HG03442 (cell line): ENCODE data around the gene SGK2.

Experiments
- ATAC-seq: cut with Tn5 transposase; IDR thresholded peaks from one replicate; pipeline ENCODE4 v1.9.1; 2021; ENCODE audit warnings: mild to moderate bottlenecking, moderate library complexity; ENCODE audit not compliant: unreplicated experiment

SGK2 gene

GRCh38 chr20:43535370-43536004 lies 23.3 kb upstream of the SGK2 start:
- ATAC-seq: no peak

- ATAC-seq: no peak
These were observed 22.6 kb upstream of the SGK2 start for GRCh38 chr20:43536041-43536816.

GRCh38 chr20:43536817-43537440 lies 21.9 kb upstream of the SGK2 start:
- no peak for ATAC-seq

- ATAC-seq: no peak
These were observed 20.6 kb upstream of the SGK2 start for GRCh38 chr20:43537921-43538877.

GRCh38 chr20:43538878-43539700 lies 19.7 kb upstream of the SGK2 start:
- ATAC-seq: no peak

GRCh38 chr20:43539975-43540672 lies 18.7 kb upstream of the SGK2 start:
- no peak for ATAC-seq

- ATAC-seq: no peak
These were observed 18.2 kb upstream of the SGK2 start for GRCh38 chr20:43540673-43541060.

- ATAC-seq: no peak
These were observed 17.6 kb upstream of the SGK2 start for GRCh38 chr20:43541214-43541613.

- no peak for ATAC-seq
These were observed 16.7 kb upstream of the SGK2 start for GRCh38 chr20:43542161-43542560.

- no peak for ATAC-seq
These were observed 16.2 kb upstream of the SGK2 start for GRCh38 chr20:43542674-43543073.

- no peak for ATAC-seq
These were observed 15.7 kb upstream of the SGK2 start for GRCh38 chr20:43543138-43543537.

GRCh38 chr20:43544501-43544900 lies 14.3 kb upstream of the SGK2 start:
- no peak for ATAC-seq

- no peak for ATAC-seq
These were observed 12.8 kb upstream of the SGK2 start for GRCh38 chr20:43545837-43546578.

- no peak for ATAC-seq
These were observed 10.4 kb upstream of the SGK2 start for GRCh38 chr20:43548273-43548880.

GRCh38 chr20:43549416-43550065 lies 9.3 kb upstream of the SGK2 start:
- no peak for ATAC-seq

- ATAC-seq: no peak
These were observed 8.4 kb upstream of the SGK2 start for GRCh38 chr20:43550456-43550855.

- no peak for ATAC-seq
These were observed 4.5 kb upstream of the SGK2 start for GRCh38 chr20:43554369-43554768.
